Measurements from ENCODE around the gene JAK1.

DNA sequence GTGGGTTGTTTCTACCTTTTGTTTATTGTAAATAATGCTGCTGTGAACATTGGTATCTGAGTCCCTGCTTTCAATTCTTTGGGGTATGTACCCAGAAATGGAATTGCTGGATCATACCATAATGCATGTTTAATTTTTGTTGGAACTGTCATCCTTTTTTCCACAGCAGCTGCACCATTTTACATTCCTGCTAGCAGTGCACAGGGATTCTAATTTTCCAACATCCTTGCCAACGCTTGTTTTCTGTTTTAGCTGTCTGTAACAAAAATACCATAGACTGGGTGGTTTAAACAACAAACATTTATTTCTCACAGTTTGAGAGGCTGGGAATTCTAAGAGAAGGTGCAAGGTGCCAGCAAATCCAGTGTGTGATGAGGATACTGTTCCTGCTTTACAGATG, 156.3 kb downstream of the JAK1 start:
- TF ChIP-seq, protein P1, sequence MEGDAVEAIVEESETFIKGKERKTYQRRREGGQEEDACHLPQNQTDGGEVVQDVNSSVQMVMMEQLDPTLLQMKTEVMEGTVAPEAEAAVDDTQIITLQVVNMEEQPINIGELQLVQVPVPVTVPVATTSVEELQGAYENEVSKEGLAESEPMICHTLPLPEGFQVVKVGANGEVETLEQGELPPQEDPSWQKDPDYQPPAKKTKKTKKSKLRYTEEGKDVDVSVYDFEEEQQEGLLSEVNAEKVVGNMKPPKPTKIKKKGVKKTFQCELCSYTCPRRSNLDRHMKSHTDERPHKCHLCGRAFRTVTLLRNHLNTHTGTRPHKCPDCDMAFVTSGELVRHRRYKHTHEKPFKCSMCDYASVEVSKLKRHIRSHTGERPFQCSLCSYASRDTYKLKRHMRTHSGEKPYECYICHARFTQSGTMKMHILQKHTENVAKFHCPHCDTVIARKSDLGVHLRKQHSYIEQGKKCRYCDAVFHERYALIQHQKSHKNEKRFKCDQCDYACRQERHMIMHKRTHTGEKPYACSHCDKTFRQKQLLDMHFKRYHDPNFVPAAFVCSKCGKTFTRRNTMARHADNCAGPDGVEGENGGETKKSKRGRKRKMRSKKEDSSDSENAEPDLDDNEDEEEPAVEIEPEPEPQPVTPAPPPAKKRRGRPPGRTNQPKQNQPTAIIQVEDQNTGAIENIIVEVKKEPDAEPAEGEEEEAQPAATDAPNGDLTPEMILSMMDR (IDR thresholded peaks at IDR 0.05), result no peak
- no peak for TF ChIP-seq POLR2A (IDR thresholded peaks at IDR 0.05)

All from upper lobe of left lung (tissue), 4 donors.